Heart right ventricle (tissue), 16 donors: Measurements from ENCODE around the gene HIPK4. TPM values are rescaled to one million over a fixed set of nuclear protein-coding genes. Genes with fewer than 3 reads are reported as not detected.

Experiments
- ATAC-seq, 8 donors: fragments of 200-7000 bp; cut with Tn5 transposase; one replicate each; pipeline ENCODE4 v1.9.1; 2020; ENCODE audit warnings: mild to moderate bottlenecking in 8 of 8, moderate library complexity in 8 of 8, moderate number of reproducible peaks in 1 of 8
- DNase-seq, 2 donors: peaks; one replicate each; pipeline ENCODE4 v3.0.0-alpha.2; 2020
- H3K27ac ChIP-seq, 10 donors: fragments of 200-600 bp; sonication (generic) in 2 of 10; one replicate each; pipeline versions ENCODE4 v1.5.0 to v1.8.0; 2020 to 2022; ENCODE audit warnings: mild to moderate bottlenecking in 3 of 10
- H3K27me3 ChIP-seq, 7 donors: fragments of 200-600 bp; one replicate each; pipeline ENCODE4 v1.8.0; 2021 to 2022; ENCODE audit warnings: mild to moderate bottlenecking in 2 of 7
- H3K36me3 ChIP-seq, 9 donors: fragments of 200-600 bp; sonication (generic) in 1 of 9; one replicate each; pipeline versions ENCODE4 v1.5.0 to v1.8.0; 2020 to 2022; ENCODE audit warnings: mild to moderate bottlenecking in 2 of 9
- H3K4me1 ChIP-seq, 9 donors: fragments of 200-600 bp; sonication (generic) in 1 of 9; one replicate each; pipeline versions ENCODE4 v1.5.0 to v1.8.0; 2020 to 2022; ENCODE audit warnings: mild to moderate bottlenecking in 4 of 9
- H3K4me3 ChIP-seq, 10 donors: fragments of 200-600 bp; sonication (generic) in 2 of 10; one replicate each; pipeline versions ENCODE4 v1.5.0 to v1.8.0; 2020 to 2022; ENCODE audit warnings: mild to moderate bottlenecking in 7 of 10, moderate library complexity in 2 of 10
- H3K9me3 ChIP-seq, 11 donors: fragments of 200-600 bp in 10 of 11; sonication (generic) in 2 of 11; one replicate each; pipeline versions ENCODE4 v1.5.0 to v1.8.0; 2013 to 2022; ENCODE audit warnings: mild to moderate bottlenecking in 2 of 11, control low read depth in 1 of 11, moderate library complexity in 1 of 11
- CTCF ChIP-seq, 9 donors: fragments of 200-600 bp; sonication (generic) in 2 of 9; IDR thresholded peaks; one replicate each; pipeline versions ENCODE4 v1.5.0 to v1.8.0; 2021 to 2022; ENCODE audit warnings: antibody characterized with exemption in 9 of 9, mild to moderate bottlenecking in 5 of 9, moderate library complexity in 1 of 9
- WGBS, 2 donors: extraction: QIAGEN DNeasy Blood & Tissue Kit; methylation state at CpG; one replicate each; pipeline ENCODE4 v1.1.7; 2013; ENCODE audit warnings: inconsistent platforms in 1 of 2; 5-methylcytosine and 5-hydroxymethylcytosine counted together
- intact Hi-C, 10 donors: fragments of 100-400 bp; cut with DNase I; formaldehyde crosslinking; loops; one replicate each; pipeline versions ENCODE4 v1.11.1 to v1.14.2; 2022
- polyA plus RNA-seq, 2 donors: library from polyadenylated mRNA; stranded (reverse); fragments of 200-250 nt; gene quantifications; one replicate each; pipeline ENCODE4 v1.2.3, GENCODE V29; 2013
- total RNA-seq, 10 donors: library from RNA; stranded (reverse); fragmentation: NEBNext Ultra II Directional in 3 of 10; extraction: Animal tissue kit (Norgen Biotek cat#: 25700) in 3 of 10; gene quantifications; one replicate each; pipeline versions ENCODE4 v1.2.1 to v1.2.4, GENCODE V29; 2021 to 2023
- donor health status: Arrhythmogenic right ventricular cardiomyopathy.
- donor health status: ischemic (EF 13 %, LVEDD 7.1; RV severe dilation, severe dysfunction).
- donor health status: healthy with polysubstance abuse.
- donor health status: DM: no; HTN: yes; CAD: no.
- donor health status: DM: no; HTN: no; CAD: no.
- donor health status: ischemic (EF 25% LVEDD 6.9; RV normal size, moderate dysfunction).
- donor health status: ischemic (EF 25% LVEDD 5.7; RV mildly dilated, moderate dysfunction).
- donor health status: healthy.
- donor health status: DM: yes; HTN: yes; CAD: no.
- donor health status: Ischemic cardiomyopathy.
- donor health status: ischemic (EF 35%, LVEDD 5.7; RV mildly dilated, moderate dysfunction).
- donor health status: nonischemic (EF 11% LVEDD 7.7; RV severe dilation, severe dysfunction).
- donor health status: DM: yes; HTN: yes; CAD: no.
- donor health status: PGD.
- donor health status: ischemic (EF 29% LVEDD 5.4; RV normal size, mild dysfunction).
- donor health status: nonischemic (EF 23%, LVEDD 6.1; RV moderate dilation, normal function).

HIPK4 gene
- total and polyA plus RNA-seq, 12 donors, result 0.09 to 0.15 (median 0.10) TPM; not detected in 9

DNA sequence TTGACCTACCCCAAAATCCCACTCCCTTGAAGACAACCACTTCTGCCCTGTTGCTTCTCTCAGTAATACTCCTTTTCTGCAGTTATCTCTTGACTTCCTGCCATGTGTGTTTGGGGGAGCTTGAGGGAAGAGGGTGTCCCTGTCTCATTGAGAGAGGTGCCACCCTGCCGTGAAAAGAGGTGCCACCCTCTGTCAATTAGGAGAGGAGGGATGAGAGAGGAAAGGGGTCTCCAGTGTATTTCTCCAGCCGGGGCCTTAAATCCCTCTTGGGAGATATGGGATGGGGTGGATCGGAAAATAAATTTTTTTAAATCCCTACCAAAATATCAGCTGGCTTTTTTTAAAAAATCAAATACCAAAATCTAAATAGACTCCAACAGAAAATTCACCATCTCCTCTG is 25.0 kb downstream of the HIPK4 start:
- no peak for TF ChIP-seq CTCF (IDR thresholded peaks at IDR 0.05)
- DNase-seq (no peak), ATAC-seq (no peak)
- Histone ChIP-seq H3K36me3 (peaks cover 0 to 41% (median 10%) of the 10 kb centered on the region in 9 donors), H3K4me1 (peaks cover 0 to 62% (median 2%) of the 10 kb centered on the region in 9 donors), H3K27me3 (no peaks in the 10 kb centered on the region), H3K27ac (no peak overlapping the region), H3K4me3 (peak overlapping the region in 4 of 10 donors; percentile 36 to 49 (median 48)), H3K9me3 (no peaks in the 10 kb centered on the region)
- WGBS, 2 donors, result 63 to 67% methylated on average over 3 of the region's 3 CpGs
- intact Hi-C loops, result no loop called here

DNA sequence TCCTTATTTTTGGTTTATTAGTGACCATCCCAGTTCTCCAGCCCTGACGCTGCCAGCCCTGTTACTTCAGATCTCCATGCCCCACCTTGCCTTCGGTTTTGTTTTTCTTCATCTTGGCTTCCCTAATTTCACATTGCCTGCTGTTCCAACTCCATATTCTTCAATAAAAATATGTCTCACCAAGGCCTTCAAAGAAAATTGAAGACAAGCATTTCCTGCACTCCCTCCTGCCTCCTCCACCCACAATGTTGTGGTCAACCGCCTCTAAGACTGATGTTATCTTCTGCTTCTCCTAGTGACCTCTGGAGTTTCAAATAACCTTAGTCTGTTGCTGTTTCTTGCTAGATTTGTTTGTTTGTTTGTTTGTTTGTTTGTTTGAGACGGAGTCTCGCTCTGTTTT is 26.9 kb downstream of the HIPK4 start:
- whole genome bisulfite sequencing, 2 donors, result 86 to 89% methylated on average over 5 of the region's 5 CpGs
- no peak for DNase-seq
- no peak for TF ChIP-seq CTCF (IDR thresholded peaks at IDR 0.05)
- Histone ChIP-seq H3K36me3 (peaks cover 0 to 31% (median 3%) of the 10 kb centered on the region in 9 donors), H3K27me3 (no peaks in the 10 kb centered on the region), H3K9me3 (no peaks in the 10 kb centered on the region), H3K4me1 (peaks cover 0 to 80% (median 2%) of the 10 kb centered on the region in 9 donors), H3K4me3 (no peak overlapping the region), H3K27ac (peak overlapping the region in 1 of 10 donors; percentile 73)
- intact Hi-C loops, result no loop called here
- ATAC-seq, result no peak

- Histone ChIP-seq H3K9me3 (no peaks in the 10 kb centered on the region), H3K27ac (no peak overlapping the region), H3K36me3 (peaks cover 0 to 26% (median under 1%) of the 10 kb centered on the region in 9 donors), H3K4me1 (peaks cover 0 to 87% (median 2%) of the 10 kb centered on the region in 9 donors), H3K27me3 (no peaks in the 10 kb centered on the region), H3K4me3 (no peak overlapping the region)
- DNase-seq (no peak), ATAC-seq (no peak)
- no peak for TF ChIP-seq CTCF (IDR thresholded peaks at IDR 0.05)
- WGBS, 2 donors, result 94 to 97% methylated on average over 3 of the region's 3 CpGs
- intact Hi-C loops, result no loop called here
Measured at GRCh38 chr19:40362160-40362559, 27.8 kb downstream of the HIPK4 start.

GRCh38 chr19:40360708-40361241 is 29.2 kb downstream of the HIPK4 start:
- no peak for TF ChIP-seq CTCF (IDR thresholded peaks at IDR 0.05)
- no peak overlapping the region for H3K4me3 ChIP-seq
- H3K4me1 ChIP-seq, result peaks cover 0 to 81% (median 0%) of the 10 kb centered on the region in 9 donors
- peak overlapping the region in 2 of 10 donors; percentile 4 to 66 for H3K27ac ChIP-seq
- intact Hi-C loops, result no loop called here
- no peaks in the 10 kb centered on the region for H3K9me3 ChIP-seq
- 84 to 89% methylated on average over 12 of the region's 12 CpGs for WGBS, 2 donors
- peaks cover 0 to 22% (median 0%) of the 10 kb centered on the region in 9 donors for H3K36me3 ChIP-seq
- peak in 3 of 8 donors; percentile 21 to 27 (median 25) for ATAC-seq
- no peaks in the 10 kb centered on the region for H3K27me3 ChIP-seq
- no peak for DNase-seq
